NCI-H1694 treated with DMSO at 0.1 percent for 48 hours (cell line): Measurements from ENCODE around the gene PRKCQ.

Experiments
- DNase-seq: peaks from one replicate; lab custom pipeline; 2025; lab: John Stamatoyannopoulos, UW

PRKCQ gene

GRCh38 chr10:6567203-6567703 lies 12.8 kb downstream of the PRKCQ start:
- DNase-seq, result no peak

- DNase-seq, result no peak
Measured at GRCh38 chr10:6565588-6565987, 14.5 kb downstream of the PRKCQ start.

DNA sequence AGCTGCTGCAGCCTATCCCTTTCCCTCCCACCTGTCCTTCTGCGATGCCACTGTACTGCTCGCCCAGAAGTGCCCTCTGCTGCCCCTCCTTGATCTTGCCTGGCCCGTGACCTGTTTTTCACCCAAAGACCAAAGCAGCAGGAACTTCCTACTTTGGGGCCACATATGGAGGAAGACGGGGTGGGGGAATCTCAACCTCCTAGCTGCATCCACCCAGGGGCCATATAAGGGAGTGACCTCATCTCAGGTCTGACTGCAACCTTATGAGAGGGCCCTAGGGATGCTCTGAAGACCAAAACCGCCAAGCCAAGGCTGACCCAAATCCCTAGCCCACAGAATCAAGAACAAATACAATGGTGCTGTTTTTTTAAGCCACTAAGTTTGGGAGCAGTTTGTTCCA lies 15.7 kb downstream of the PRKCQ start:
- no peak for DNase-seq

DNA sequence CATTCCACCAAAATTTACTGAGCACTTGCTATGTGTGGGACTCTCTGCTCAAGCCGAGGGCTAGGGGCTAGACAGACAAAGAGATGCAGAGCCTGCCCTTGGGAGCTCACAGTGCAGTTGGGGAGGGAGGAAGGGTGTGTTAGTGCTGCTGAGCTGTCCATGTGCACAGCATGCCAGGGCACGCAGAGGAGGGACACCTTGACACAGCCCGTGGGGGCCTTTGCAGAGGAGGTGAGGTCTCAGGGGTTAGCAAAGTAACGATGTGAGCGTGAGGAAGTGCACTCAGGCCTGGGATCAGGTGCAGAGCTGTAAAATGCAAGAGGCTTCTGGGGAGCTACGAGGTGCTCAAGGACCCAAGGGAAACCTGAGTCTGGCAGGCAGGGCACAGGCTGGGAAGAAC lies 16.3 kb downstream of the PRKCQ start:
- DNase-seq, result no peak

DNA sequence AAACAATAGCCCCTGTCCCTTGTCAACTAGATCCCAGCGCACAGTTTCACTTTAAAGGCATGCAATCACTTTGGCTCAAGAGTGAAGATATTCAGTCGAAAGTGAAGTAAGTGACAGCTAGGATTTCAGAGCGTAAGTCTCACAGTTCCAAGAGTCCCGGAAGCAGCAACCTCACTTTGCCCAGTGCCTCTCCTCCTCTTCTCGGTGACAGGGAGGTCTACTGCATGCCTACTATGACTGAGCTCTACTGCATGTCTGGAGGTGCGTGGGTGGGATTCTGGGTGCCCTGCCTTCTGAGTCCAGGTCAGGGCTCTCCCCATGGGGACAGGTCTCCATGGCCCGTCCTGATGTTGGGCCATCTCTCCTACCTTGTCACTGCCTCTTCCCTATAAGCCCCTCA lies 17.0 kb downstream of the PRKCQ start:
- no peak for DNase-seq

DNA sequence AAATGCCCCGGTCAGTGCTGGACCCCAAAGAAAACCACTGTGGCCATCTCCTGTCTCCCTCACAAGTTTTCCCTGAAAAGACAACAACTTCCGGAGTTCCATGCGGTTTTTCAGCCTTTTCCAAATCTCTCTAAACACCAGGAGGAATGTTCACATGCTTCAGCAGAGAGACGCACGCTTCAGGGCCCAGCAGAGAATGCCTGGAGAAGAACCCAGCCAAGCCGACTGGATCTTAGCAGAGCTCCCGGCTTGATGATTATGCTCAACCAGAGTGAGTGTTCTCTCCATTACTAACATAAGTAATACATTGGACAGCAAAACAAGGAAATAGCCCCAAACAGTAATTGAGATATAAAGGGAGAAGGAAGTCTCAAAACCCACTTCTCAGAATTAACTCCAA lies 17.9 kb downstream of the PRKCQ start:
- no peak for DNase-seq

DNA sequence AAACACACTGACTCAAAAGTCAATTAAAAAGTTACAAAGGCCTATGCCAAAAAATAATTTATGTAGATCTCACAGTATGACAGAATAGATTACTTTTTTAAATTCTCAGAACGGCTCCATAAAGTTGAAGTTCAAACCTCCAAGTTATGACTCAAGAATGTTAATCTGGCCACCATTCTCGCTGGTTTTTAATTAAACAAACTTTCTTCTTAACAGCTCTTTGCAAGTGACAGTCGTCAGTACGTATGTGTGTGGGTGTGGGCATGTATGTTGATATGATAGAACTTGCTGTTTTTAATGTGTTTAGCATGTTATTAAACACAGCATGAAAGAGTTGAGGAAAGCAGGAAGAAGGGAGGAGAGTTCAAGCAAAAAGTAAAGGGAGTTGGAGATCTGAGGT lies 18.5 kb downstream of the PRKCQ start:
- DNase-seq, result no peak

DNA sequence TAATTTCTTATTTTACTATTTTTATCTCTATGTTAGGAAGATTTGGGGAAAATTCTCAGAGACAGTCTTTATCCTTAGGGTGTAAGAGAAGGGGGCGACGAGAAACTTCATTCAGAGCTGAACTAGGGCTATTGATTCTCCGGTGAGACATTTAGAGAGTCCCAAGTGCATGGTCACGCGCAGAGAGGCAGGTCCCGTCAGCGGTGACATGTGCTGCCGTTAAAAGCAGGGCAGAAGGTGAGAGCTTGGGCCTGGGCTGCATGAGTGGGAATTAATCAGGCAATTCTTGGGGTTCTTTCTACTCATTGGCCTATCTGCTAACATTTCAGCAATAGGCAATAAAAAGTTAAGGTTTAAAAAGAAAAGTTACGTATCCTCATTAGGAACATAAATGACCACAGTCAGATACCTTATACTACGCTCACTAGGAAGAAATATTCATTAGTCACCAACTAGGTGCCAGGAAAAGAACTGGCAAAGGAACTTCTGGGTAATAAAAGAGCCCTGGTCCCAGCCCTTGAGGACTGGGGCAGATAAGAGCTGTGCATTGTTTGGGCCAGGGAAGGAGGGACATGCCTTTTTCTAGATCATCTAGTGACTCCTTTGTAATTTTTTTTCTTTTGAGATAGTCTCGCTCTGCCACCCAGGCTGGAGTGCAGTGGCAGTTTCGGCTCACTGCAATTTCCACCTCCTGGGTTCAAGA lies 21.2 kb downstream of the PRKCQ start:
- DNase-seq, result no peak

- DNase-seq, result no peak
Measured at GRCh38 chr10:6558272-6558671, 21.8 kb downstream of the PRKCQ start.

- DNase-seq, result no peak
Measured at GRCh38 chr10:6553937-6554336, 26.1 kb downstream of the PRKCQ start.

DNA sequence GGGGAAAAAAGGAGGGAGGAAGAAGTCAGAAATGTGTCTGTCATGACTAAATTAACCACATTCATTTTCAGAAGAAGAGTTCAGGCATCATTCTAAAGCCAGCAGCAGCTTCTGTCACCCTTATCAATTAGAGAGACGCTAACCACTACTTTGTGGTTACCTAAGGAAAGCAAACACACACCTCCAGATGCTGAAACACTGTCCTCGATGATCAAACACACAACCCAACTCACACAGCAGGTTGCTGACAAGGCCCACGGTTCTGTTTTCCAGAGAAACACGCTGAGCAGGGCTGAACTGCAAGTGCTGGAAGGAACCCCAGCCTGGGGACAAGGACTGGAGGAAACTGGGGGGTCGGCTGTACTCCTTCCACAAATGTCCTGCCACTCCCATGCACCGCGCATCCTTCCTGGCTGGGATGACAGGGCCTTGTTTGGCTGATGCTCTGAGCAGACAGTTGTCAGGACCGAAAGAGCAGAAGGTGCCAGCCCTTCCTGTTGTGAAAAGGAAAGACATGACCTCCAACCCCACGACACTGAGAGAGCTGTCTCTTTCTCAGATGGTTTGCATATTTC lies 36.6 kb downstream of the PRKCQ start:
- DNase-seq, result no peak

DNA sequence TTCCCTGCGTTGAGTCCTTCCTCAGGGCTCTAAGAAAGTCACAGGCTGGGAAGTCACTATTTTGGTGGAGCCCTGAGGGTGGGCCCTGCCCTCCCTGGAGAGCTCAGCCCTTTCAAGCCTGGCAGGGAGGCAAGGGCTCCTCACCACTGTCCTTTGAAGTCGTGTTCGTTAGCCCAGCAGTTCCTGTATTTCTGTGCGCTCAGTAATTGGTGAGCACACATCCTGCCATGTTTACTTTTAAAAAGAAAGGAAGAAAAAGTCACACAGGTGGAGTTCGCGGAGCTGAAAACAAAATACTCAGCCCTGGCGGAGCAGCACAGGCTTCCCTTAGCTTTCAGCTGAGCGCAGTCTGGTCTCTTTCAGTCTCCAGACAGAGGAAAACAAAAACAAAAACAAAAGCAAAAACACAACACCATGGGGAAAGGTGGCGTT lies 37.1 kb downstream of the PRKCQ start:
- no peak for DNase-seq

DNA sequence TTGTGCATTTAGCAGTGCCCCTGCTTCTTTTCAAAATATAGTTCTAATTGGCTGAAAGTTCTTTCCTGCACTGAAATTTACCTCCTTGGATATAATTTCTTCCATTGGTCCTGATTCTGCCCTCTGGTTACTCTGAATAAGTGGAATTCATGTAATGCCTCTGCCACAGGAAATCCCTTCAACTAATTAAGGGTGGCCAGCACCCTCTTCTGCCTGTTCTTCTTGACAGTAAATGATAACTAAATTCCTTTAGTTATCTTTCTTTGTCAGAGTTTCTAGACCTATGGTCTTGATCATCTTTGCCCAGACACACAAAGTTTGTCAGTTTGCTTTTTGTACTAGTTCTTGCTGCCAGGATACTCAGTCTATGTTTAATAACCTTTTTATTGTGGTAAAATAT lies 40.2 kb downstream of the PRKCQ start:
- no peak for DNase-seq

DNA sequence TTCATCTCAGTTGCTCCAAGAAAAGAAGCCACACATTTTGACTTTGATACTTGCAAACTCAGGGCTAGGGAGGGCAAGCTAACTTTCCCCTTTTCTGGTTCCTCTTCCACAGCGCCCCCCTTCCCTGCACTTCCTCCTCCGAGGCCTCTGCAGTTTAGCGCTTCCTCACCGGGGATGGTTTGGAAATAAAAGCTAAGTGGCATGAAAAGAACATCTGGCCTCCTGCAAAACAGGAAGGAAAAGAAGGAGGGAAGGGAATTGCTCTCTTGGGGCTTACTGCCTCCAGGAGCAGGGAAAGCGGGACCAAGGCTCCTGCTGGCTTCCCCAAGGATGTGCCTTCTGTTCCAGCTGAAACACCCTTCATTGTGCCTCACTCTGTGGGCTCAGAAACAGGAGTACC lies 42.3 kb downstream of the PRKCQ start:
- DNase-seq, result no peak

DNA sequence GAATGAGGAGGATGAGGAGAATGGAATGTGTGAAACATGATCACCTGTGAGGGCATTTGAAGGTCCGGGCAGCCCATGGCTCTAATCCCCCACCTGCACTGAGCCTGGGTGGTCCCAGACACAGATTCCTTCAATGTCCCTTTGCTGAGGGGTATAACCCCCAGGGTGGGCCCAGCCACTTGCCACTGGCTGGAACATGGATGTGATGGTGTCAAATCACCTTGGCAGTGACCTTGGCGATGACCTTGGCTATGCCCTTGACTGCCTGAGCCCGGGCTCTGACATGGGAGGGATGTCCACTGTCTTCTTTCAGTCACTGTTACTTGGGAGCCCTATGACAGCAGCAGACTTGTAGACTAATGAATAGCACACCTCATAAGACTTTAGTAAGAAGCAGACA lies 44.0 kb downstream of the PRKCQ start:
- DNase-seq, result no peak

DNA sequence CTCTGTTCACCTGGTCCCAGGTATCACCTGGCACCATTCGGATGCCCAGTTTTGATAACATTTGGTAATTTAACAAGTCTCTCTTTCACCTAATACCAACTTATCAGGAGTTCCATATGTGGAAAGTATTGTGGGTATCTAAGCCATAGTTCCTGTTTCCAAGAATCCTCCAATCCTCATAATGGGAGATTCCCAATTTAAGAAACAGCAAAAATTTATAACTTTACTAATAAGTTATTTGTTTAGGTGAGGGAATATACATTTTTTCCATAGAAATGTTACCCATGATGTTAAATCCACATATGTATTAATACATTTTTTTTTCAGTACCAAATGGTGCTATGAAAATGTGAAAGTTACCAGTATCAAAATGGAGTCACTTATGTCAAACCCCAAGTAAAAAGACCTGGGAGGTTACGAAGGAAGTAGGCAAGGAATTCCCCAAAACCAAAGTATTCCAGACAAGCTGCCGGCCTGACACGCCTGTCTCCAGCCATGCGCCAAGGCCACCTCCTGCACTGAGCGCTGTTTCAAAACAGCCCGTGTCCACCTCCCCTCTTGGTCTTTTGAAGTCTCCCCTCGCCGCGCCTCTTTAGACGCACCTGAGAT lies 44.8 kb downstream of the PRKCQ start:
- no peak for DNase-seq

- DNase-seq, result no peak
Measured at GRCh38 chr10:6532321-6532720, 47.8 kb downstream of the PRKCQ start.

DNA sequence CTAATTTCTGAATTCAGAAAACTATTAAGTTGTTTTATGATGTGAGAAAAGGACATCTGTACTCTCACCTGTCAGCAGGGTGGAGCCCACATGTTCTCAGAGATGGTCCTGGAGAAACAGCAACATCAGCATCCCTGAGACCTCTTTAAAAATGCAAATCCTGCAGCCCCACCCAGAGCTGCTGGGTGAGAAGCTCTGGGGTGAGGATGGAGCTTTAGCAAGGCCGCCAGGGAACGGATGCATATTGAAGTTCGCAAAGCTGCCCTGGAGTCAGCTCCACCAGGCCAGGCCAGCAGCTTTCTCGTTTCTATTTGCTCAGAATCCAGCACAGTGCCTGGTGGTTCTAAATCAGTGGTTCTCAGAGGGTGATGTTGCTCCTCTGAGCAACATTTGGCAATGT lies 49.1 kb downstream of the PRKCQ start:
- DNase-seq, result no peak

DNA sequence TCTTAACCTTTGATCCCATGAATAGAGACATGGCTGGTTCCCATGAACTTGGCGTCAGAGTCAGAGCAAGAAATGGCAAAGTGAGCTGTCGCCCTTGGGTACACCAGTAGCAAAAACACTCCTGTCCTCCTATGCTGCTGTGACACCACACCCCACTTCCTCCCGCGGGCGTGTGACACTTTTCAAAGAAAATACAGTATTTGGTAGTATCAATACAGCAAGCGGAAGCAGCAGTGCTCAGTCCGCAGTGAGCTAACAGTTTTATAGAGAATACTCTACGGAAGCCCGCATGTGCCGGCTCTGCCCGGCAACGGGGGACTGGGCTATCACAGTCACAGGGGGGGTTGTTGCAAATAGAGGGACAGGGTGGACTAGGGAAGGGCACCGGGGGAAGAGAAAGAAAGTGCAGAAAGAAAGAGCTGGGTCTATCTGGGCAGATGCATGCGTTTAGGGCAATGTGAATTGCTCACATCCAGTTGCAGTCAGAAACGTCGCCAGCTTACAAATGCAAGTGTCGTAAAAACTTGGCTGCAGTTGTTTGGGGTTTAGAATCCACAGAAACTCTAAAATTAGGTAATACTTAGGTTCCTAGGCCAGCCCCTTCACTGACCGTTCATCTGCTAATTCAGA lies 49.8 kb downstream of the PRKCQ start:
- no peak for DNase-seq

DNA sequence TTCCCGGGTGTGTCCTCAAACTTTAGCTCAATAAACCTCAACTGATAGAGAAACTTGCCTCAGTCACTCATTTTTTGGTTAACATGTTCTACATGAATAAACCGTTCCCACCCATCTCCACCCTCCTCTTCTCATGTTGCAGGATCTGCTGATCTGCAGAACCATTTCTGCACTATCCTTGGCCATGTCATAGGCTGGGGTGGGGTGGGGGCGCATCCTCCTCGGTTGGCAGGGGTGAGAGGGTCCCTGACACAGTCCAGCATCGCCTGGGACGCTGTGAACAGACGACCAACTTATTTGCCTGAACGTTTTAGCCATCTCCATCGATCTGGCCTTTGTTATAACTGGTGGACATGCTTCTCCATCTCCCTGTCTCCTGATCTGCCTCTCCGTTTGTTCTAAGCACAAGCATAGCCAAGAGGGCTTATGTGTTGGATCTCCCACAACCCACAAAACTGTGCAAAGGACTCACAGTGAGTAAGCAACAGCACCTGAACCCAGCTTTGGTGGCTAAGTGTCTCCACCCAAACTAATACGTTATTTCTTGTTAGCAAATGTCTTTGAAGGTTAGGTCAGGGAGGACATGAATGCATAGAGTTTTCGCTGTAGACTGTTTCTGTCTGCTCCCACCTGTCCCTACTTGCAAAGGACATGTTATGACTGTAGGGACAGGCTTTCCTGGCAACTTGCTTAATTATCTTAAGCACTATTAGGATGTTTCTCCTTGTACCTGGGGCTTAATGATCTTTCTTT lies 51.7 kb downstream of the PRKCQ start:
- DNase-seq, result no peak

DNA sequence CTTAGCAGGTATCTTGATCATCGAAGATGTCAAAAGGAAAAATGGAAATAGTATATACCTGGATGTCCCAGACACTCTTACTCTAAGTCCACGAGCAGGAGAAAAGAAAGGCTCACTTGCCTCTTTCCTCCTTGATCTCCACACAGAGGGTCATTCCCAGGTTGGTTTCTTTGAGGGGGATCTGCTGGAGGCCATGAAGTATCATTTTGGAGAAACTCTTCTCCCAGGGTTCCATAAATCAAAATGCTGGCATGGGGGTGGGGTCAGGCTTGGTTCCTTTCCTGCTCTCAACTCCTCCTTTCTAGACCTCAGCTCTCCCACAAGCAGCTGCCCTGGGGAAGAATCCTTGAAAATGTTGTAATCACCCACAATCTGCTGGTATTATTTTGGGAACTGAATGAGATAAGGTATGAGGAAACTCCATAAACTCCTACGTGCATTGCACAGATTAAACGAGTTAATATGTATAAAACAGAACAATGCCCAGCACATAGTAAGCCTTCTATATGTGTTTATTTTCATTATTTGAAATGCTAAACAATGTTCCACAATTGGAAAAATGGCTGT lies 54.4 kb downstream of the PRKCQ start:
- no peak for DNase-seq

DNA sequence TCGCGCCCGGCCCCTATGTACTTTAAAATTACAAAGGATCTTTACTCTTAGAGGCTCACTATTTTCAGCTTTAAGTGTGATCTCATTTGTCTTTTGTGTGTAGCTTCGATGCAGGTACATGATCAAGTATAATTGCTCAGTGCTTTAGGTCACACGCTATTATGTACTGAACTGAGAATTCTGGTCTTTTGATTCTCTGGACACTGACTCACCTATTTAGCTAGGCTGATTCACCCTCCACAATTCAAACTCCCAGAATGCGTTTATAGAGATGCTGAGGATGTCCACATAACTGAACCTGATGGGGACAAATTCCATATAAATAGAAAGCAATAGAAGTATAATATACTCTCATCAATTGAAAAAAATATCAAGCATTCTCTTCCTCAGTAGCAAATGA lies 57.8 kb downstream of the PRKCQ start:
- DNase-seq, result no peak
